ENCODE measurements around the gene CD151.

DNA sequence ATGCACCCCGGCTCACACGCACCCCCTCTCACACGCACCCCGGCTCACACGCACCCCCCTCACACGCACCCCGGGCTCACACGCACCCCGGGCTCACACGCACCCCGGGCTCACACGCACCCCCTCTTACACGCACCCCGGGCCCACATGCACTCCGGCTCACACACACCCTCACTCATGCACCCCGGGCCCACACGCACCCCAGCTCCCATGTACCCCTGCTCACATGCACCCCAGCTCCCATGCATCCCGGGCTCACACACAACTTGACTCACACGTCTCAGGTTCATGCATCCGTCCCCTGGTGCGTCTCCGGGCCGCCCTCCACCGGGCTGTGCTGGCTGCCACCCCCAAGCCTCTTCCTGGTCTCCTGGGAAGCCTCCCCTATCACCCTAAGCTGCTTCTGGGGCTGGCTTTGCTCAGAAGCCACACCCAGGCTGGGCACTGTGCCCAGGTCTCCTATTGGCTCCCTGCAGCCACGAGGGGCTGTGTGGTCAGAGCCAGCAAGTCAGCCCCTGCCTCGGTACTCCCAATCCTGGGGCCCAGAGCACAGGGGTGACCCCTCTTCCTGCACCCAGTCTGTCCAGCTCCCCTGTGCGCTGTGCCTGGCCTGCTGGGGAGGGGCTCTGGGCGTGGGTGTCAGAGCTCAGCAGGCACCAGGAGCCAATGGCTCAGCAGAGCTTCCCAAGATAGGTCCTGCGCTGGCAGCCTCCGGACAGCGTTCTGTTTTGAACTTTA is 26.8 kb downstream of the CD151 start:
- TF ChIP-seq EZH2 (IDR thresholded peaks at IDR 0.05) (no peak), POLR2AphosphoS5 (IDR thresholded peaks at IDR 0.05; ENCODE audit: borderline replicate concordance, low read depth, low read length) (peak; percentile 82)

All from SK-N-MC (cell line).